IPS DF 6.9 (cell line): ENCODE data around the gene ARHGAP24.

Source experiments
- DNase-seq: peaks from one replicate; pipeline ENCODE4 v3.0.0-alpha.2; 2013; ENCODE audit warnings: low read depth, low spot score
- H3K27ac ChIP-seq: one replicate; pipeline ENCODE4 v1.5.1; 2013; ENCODE audit warnings: low read length, control low read depth
- H3K27me3 ChIP-seq: 2 replicates; pipeline ENCODE4 v1.6.1; 2013; ENCODE audit warnings: mild to moderate bottlenecking, low read length; ENCODE audit not compliant: control insufficient read depth, insufficient read depth
- H3K36me3 ChIP-seq: 2 replicates; pipeline ENCODE4 v1.6.1; 2013; ENCODE audit warnings: low read length; ENCODE audit not compliant: control insufficient read depth, insufficient read depth
- H3K4me1 ChIP-seq: 2 replicates; pipeline ENCODE4 v1.6.1; 2013; ENCODE audit warnings: low read length; ENCODE audit not compliant: control insufficient read depth, insufficient read depth
- H3K4me3 ChIP-seq: 2 replicates; pipeline ENCODE4 v1.5.1; 2013; ENCODE audit warnings: mild to moderate bottlenecking, low read length
- H3K9me3 ChIP-seq: 2 replicates; pipeline ENCODE4 v1.6.1; 2013; ENCODE audit warnings: low read length, inconsistent platforms; ENCODE audit not compliant: control insufficient read depth, insufficient read depth
- WGBS: extraction: QIAGEN DNeasy Blood & Tissue Kit; methylation state at CpG from one replicate; pipeline ENCODE4 v1.1.7; 2013; ENCODE audit warnings: mixed read lengths, missing lambda C conversion rate; ENCODE audit not compliant: insufficient read length, insufficient coverage; 5-methylcytosine and 5-hydroxymethylcytosine counted together

Gene ARHGAP24

GRCh38 chr4:85720735-85721134 is 245.8 kb downstream of the ARHGAP24 start:
- no peak overlapping the region for H3K4me3 ChIP-seq
- H3K9me3 ChIP-seq = no peaks in the 10 kb centered on the region
- H3K36me3 ChIP-seq = no peaks in the 10 kb centered on the region
- H3K27me3 ChIP-seq = no peaks in the 10 kb centered on the region
- no peak overlapping the region for H3K27ac ChIP-seq
- H3K4me1 ChIP-seq = no peaks in the 10 kb centered on the region
- no CpG with 5 or more reads among the region's 3 CpGs for WGBS
- DNase-seq = no peak

DNA sequence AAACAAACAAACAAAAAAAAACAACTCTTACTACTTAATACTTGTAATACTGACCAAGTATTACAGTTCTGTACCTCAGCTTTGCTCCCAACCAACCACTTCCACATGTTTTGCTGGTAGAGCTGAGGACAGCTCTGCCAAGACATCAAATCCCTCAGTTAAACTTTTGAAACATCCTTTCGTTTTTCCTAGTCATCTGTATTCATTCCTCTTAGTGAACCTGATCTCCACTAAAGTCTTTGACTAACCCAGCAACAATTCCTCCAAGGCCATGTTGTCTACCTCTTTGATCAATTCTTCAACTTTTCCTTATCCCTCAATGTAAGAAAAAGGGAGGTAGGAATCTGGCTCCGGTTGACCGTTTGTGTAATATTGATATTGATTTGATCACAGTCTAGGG is 247.5 kb downstream of the ARHGAP24 start:
- no peak overlapping the region for H3K27ac ChIP-seq
- no CpG with 5 or more reads among the region's 3 CpGs for WGBS

DNA sequence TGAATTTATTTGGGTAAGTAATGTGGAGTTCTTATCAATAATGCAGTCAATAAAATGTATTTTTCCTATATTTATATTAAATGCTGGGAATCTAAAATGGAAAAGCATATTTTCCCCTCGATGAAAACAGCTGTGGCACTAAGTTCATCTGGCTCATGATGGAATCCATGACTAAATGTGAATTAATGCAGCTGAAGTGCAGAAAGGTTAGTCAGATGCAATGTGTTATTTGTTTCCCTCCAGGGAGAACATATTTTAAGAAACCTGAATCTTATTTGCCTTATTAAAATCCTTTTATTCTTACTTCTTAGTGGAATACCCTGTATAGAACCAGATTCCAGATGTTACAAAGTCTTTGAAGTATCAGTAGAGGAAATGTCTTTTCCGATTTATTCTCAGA is 247.9 kb downstream of the ARHGAP24 start:
- Histone ChIP-seq H3K4me3 (no peak overlapping the region), H3K9me3 (no peaks in the 10 kb centered on the region), H3K4me1 (no peaks in the 10 kb centered on the region), H3K36me3 (no peaks in the 10 kb centered on the region), H3K27me3 (no peaks in the 10 kb centered on the region), H3K27ac (no peak overlapping the region)
- no CpG with 5 or more reads among the region's 2 CpGs for WGBS
- DNase-seq = no peak

More for the DNA sequence above, 247.5 kb downstream of the ARHGAP24 start:
- no peak overlapping the region for H3K4me3 ChIP-seq
- no peaks in the 10 kb centered on the region for H3K36me3 ChIP-seq
- H3K27me3 ChIP-seq = no peaks in the 10 kb centered on the region
- no peak for DNase-seq
- H3K4me1 ChIP-seq = no peaks in the 10 kb centered on the region
- no peaks in the 10 kb centered on the region for H3K9me3 ChIP-seq

DNA sequence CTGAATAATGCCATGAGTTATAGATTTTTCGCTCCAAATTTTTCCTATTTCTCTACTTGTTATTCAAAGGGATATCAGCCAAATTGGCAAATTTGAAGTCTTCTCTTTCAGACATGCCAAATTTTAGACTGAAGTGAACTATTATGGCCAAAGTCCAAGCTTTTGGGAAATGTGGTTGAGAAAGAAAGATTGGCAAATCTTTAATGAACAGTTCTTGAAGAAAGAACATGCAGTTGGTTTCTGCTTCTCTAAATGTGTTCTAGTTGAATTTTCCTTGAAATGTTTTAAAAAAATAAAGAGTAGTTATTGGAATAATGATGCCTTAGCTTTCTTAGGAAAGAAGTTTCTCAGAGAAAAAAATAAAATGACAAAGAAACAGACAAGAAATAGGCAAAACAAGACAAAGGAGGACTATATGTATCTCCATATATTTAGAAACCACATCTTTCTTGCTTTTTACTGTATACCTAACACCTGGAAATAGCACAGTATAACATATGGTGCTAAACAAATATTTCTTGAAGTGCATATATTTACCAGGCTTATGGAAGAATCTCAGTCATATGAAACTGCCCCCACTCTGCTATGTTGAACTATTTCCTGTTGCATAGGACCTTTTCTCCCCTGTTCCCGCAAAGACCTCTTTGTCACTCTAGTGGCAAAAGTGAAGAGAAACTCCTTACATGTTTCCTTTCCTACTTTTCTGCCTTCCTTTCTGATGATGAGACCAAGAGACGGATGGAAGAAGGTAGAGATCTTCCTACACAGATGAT is 250.0 kb downstream of the ARHGAP24 start:
- no peaks in the 10 kb centered on the region for H3K9me3 ChIP-seq
- no CpG with 5 or more reads among the region's 3 CpGs for WGBS
- H3K4me3 ChIP-seq = no peak overlapping the region
- DNase-seq = no peak
- H3K27me3 ChIP-seq = no peaks in the 10 kb centered on the region
- H3K36me3 ChIP-seq = no peaks in the 10 kb centered on the region
- no peaks in the 10 kb centered on the region for H3K4me1 ChIP-seq
- no peak overlapping the region for H3K27ac ChIP-seq

DNA sequence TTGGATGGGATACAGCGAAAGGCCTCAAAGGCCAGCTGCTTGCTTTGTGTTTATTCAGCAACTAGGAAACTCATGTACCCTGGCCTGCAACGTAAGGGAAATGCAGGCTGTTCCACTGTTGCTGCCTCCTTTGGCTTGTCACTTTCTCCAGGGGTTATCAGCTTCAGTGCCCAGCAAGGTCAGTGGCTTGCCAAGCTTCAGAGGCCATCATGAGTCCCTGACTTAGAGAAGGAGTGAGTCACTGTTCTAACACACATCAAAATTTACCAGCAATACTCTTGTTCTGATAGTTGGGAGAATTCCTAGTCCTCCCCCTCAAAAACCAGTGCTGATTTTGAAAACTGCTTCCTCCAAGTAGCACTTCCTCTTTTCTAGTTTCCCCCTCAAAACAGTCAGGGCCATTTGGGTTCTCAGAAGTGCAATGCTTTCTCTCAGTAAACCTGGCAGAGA is 250.8 kb downstream of the ARHGAP24 start:
- H3K27me3 ChIP-seq = no peaks in the 10 kb centered on the region
- DNase-seq = no peak
- no peak overlapping the region for H3K4me3 ChIP-seq
- H3K36me3 ChIP-seq = no peaks in the 10 kb centered on the region
- H3K9me3 ChIP-seq = no peaks in the 10 kb centered on the region
- no peak overlapping the region for H3K27ac ChIP-seq
- H3K4me1 ChIP-seq = no peaks in the 10 kb centered on the region
- WGBS = no CpG with 5 or more reads among the region's 2 CpGs

- no peaks in the 10 kb centered on the region for H3K4me1 ChIP-seq
- no peak overlapping the region for H3K4me3 ChIP-seq
- no peaks in the 10 kb centered on the region for H3K27me3 ChIP-seq
- DNase-seq = no peak
- no peak overlapping the region for H3K27ac ChIP-seq
- H3K36me3 ChIP-seq = no peaks in the 10 kb centered on the region
- no peaks in the 10 kb centered on the region for H3K9me3 ChIP-seq
- WGBS = no CpG with 5 or more reads among the region's 8 CpGs
These were observed 251.6 kb downstream of the ARHGAP24 start for GRCh38 chr4:85726555-85726954.

DNA sequence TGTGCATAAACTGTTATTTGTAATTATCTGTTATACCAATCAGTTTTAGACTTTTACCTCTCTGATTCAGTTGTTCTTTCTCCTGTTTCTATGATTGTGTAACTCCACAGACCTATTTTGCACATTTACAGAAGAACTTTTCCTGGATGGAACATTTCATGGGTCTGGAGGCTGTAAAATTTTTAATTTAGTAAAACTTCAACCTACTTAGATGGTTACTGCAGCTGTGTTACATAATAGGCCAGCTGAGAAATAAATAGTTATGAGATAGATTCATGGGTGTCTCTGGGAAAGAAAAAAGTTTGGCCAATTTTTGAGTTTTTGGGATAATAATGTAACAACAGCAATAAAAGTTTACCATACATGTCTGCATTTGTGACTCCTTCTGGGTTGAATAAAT is 253.5 kb downstream of the ARHGAP24 start:
- no peak for DNase-seq
- Histone ChIP-seq H3K27ac (no peak overlapping the region), H3K4me1 (no peaks in the 10 kb centered on the region), H3K36me3 (no peaks in the 10 kb centered on the region), H3K27me3 (no peaks in the 10 kb centered on the region), H3K9me3 (no peaks in the 10 kb centered on the region), H3K4me3 (no peak overlapping the region)

GRCh38 chr4:85732124-85732523 is 257.2 kb downstream of the ARHGAP24 start:
- H3K9me3 ChIP-seq = no peaks in the 10 kb centered on the region
- no peaks in the 10 kb centered on the region for H3K4me1 ChIP-seq
- no peaks in the 10 kb centered on the region for H3K36me3 ChIP-seq
- WGBS = no CpG with 5 or more reads among the region's 1 CpG
- no peak for DNase-seq
- H3K27ac ChIP-seq = no peak overlapping the region
- no peaks in the 10 kb centered on the region for H3K27me3 ChIP-seq
- H3K4me3 ChIP-seq = no peak overlapping the region

- H3K27me3 ChIP-seq = no peaks in the 10 kb centered on the region
- H3K4me1 ChIP-seq = no peaks in the 10 kb centered on the region
- DNase-seq = no peak
- H3K36me3 ChIP-seq = no peaks in the 10 kb centered on the region
- H3K27ac ChIP-seq = no peak overlapping the region
- H3K9me3 ChIP-seq = no peaks in the 10 kb centered on the region
- H3K4me3 ChIP-seq = no peak overlapping the region
These were observed 258.8 kb downstream of the ARHGAP24 start for GRCh38 chr4:85733798-85734197.

DNA sequence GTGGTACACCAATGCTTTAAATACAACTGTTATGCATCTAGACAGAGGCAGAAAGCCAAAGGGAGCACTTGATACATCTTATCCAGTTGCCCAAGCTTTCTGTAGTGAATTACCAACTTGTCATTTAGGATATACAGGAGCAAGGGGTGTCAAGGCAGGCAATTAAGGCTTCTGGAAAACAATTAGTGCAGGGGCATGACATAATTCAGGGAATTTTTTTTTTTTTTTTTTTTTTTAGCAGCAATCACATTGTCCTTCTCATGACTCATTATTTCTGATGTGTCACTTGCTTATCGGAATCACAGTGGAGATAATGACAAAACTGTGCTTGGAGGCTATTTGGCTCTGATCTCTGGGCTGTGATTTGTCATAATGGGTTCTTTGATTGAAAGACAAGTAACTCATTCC is 259.5 kb downstream of the ARHGAP24 start:
- no peaks in the 10 kb centered on the region for H3K36me3 ChIP-seq
- no CpG with 5 or more reads among the region's 1 CpG for WGBS
- H3K4me1 ChIP-seq = 0 out of 2 replicates have a peak, but pooled peaks cover 2% of the 10 kb centered on the region
- H3K9me3 ChIP-seq = no peaks in the 10 kb centered on the region
- DNase-seq = no peak
- H3K4me3 ChIP-seq = no peak overlapping the region
- no peaks in the 10 kb centered on the region for H3K27me3 ChIP-seq
- no peak overlapping the region for H3K27ac ChIP-seq

DNA sequence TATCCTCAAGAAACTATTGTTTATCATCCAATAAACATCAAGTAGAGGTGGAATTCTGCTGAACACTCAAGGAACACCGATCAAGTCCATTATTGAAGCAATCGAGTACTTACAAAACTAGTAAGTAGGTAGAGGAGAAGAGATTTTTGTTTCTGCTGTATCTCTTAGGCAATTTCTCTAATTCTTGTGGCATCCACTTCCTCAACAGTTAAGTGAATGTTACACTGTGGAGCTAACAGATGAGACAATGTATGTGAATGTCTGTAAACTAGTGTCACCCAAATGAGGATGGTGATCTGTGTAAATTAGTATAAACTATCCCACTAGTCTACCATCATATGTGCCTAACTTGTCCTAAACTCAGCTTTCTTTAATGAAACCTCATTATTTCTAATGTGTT is 261.6 kb downstream of the ARHGAP24 start:
- Histone ChIP-seq H3K36me3 (no peaks in the 10 kb centered on the region), H3K4me3 (no peak overlapping the region), H3K4me1 (0 out of 2 replicates have a peak, but pooled peaks cover 2% of the 10 kb centered on the region), H3K9me3 (no peaks in the 10 kb centered on the region), H3K27me3 (no peaks in the 10 kb centered on the region), H3K27ac (no peak overlapping the region)
- WGBS = no CpG with 5 or more reads among the region's 2 CpGs
- DNase-seq = no peak
